ENCODE data around the gene ABHD6. TPM values are rescaled to one million over a fixed set of nuclear protein-coding genes. Genes with fewer than 3 reads are reported as not detected.
"Not testable (repeated sequence)": the region's sequence is repeated elsewhere in the genome, so short reads cannot be mapped to it uniquely, and the experiment has no call there.

The ABHD6 gene
- total RNA-seq, 2 donors from 2014 or later = 13.2 to 16.9 TPM

GRCh38 chr3:58287354-58287753 lies 49.8 kb downstream of the ABHD6 start:
- 86% methylated on average over 6 of the region's 6 CpGs for WGBS
- no peaks in the 10 kb centered on the region for H3K4me1 ChIP-seq (replicated peaks)
- no peak overlapping the region for H3K27ac ChIP-seq
- intact Hi-C loops (cut with DNase I) = no loop called here
- no peak overlapping the region for H3K4me3 ChIP-seq
- no peaks in the 10 kb centered on the region for H3K36me3 ChIP-seq
- DNase-seq (ENCODE audit: low spot score) = no peak
- no peak for TF ChIP-seq POLR2A (IDR thresholded peaks at IDR 0.05)
- TF ChIP-seq, protein P1, sequence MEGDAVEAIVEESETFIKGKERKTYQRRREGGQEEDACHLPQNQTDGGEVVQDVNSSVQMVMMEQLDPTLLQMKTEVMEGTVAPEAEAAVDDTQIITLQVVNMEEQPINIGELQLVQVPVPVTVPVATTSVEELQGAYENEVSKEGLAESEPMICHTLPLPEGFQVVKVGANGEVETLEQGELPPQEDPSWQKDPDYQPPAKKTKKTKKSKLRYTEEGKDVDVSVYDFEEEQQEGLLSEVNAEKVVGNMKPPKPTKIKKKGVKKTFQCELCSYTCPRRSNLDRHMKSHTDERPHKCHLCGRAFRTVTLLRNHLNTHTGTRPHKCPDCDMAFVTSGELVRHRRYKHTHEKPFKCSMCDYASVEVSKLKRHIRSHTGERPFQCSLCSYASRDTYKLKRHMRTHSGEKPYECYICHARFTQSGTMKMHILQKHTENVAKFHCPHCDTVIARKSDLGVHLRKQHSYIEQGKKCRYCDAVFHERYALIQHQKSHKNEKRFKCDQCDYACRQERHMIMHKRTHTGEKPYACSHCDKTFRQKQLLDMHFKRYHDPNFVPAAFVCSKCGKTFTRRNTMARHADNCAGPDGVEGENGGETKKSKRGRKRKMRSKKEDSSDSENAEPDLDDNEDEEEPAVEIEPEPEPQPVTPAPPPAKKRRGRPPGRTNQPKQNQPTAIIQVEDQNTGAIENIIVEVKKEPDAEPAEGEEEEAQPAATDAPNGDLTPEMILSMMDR (IDR thresholded peaks at IDR 0.05) = no peak
- TF ChIP-seq POLR2AphosphoS5 (IDR thresholded peaks at IDR 0.05) = no peak
- H3K27me3 ChIP-seq (replicated peaks; ENCODE audit: insufficient read depth) = no peaks in the 10 kb centered on the region
- H3K9me3 ChIP-seq = no peaks in the 10 kb centered on the region

DNA sequence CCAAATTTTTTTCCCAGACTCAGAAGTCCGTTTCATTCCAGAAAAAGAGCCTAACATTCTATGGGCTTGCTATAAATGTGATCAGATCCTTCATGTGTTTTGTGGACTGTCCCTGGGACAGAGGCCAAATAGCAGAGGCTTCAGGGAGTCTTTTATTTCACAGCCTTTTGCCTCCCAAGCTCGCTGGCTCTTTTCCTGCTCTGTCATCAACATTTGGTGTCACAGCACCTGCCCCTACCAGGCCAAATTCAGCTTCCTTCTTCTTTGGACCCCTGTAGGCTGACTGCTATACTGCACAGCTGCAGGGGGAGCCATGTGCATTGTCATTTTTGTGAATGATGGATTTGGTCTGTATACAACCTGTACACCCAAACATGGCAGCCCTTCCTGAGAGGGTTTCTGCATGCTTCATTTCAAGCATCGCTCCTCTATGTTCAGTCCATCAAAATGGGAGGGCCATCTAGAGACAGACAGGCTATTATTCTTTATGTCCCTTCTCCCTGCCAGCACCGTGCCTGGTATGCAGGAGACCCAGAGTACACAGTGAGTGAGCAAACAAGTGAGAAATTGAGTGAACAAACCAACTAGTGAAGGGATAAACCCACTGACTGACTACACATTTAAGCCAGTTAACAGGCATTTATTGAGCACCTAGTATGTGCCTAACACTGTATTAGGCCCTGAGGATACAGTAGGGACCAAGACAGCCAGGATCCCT lies 50.6 kb downstream of the ABHD6 start:
- H3K27me3 ChIP-seq (replicated peaks; ENCODE audit: insufficient read depth) = no peaks in the 10 kb centered on the region
- no peaks in the 10 kb centered on the region for H3K4me1 ChIP-seq (replicated peaks)
- DNase-seq (ENCODE audit: low spot score) = no peak
- H3K36me3 ChIP-seq = no peaks in the 10 kb centered on the region
- TF ChIP-seq, protein P1 (IDR thresholded peaks at IDR 0.05) = no peak
- no peak for TF ChIP-seq POLR2AphosphoS5 (IDR thresholded peaks at IDR 0.05)
- intact Hi-C loops (cut with DNase I) = no loop called here
- H3K27ac ChIP-seq = no peak overlapping the region
- H3K4me3 ChIP-seq = no peak overlapping the region
- WGBS = 64% methylated on average over 4 of the region's 4 CpGs
- H3K9me3 ChIP-seq = no peaks in the 10 kb centered on the region

DNA sequence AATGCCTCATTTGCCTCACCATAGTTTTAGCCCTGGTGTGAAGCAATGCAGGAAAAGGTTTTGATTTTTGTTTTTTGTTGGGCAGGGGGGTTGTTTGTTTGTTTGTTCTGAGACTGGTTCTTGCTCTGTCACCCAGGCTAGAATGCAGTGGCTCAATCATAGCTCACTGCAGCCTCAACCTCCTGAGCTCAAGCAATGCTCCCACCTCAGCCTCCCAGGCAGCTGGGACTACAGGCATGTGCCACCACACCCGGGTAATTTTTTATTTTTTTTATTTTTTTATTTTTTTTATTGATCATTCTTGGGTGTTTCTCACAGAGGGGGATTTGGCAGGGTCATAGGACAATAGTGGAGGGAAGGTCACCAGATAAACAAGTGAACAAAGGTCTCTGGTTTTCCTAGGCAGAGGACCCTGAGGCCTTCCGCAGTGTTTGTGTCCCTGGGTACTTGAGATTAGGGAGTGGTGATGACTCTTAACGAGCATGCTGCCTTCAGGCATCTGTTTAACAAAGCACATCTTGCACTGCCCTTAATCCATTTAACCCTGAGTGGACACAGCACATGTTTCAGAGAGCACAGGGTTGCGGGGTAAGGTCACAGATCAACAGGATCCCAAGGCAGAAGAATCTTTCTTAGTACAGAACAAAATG lies 51.5 kb downstream of the ABHD6 start:
- H3K4me3 ChIP-seq; H3K4me1 ChIP-seq (replicated peaks); H3K9me3 ChIP-seq; H3K27me3 ChIP-seq (replicated peaks; ENCODE audit: insufficient read depth); intact Hi-C loops (cut with DNase I); DNase-seq (ENCODE audit: low spot score); H3K27ac ChIP-seq; H3K36me3 ChIP-seq: not testable (repeated sequence)
- WGBS = 67% methylated on average over 3 of the region's 4 CpGs

- H3K4me3 ChIP-seq; H3K9me3 ChIP-seq; H3K4me1 ChIP-seq (replicated peaks); H3K27ac ChIP-seq; DNase-seq (ENCODE audit: low spot score); H3K27me3 ChIP-seq (replicated peaks; ENCODE audit: insufficient read depth); intact Hi-C loops (cut with DNase I); H3K36me3 ChIP-seq: not testable (repeated sequence)
- WGBS = 100% methylated on average over 4 of the region's 33 CpGs
These were observed 52.9 kb downstream of the ABHD6 start for GRCh38 chr3:58290446-58290845.

- WGBS = 80% methylated on average over 9 of the region's 9 CpGs
- no peak overlapping the region for H3K4me3 ChIP-seq
- intact Hi-C loops (cut with DNase I) = no loop called here
- no peaks in the 10 kb centered on the region for H3K4me1 ChIP-seq (replicated peaks)
- H3K36me3 ChIP-seq = no peaks in the 10 kb centered on the region
- H3K9me3 ChIP-seq = no peaks in the 10 kb centered on the region
- H3K27ac ChIP-seq = no peak overlapping the region
- H3K27me3 ChIP-seq (replicated peaks; ENCODE audit: insufficient read depth) = no peaks in the 10 kb centered on the region
- TF ChIP-seq POLR2AphosphoS5 (IDR thresholded peaks at IDR 0.05) (no peak), POLR2A (IDR thresholded peaks at IDR 0.05) (no peak)
- TF ChIP-seq, protein P1 (IDR thresholded peaks at IDR 0.05) = no peak
- no peak for DNase-seq (ENCODE audit: low spot score)
These were observed 54.2 kb downstream of the ABHD6 start for GRCh38 chr3:58291671-58292338.

All from prostate gland (tissue), 2 donors.